Measurements from ENCODE around the gene ZNF804A.
A peak's percentile ranks its signal among the peaks of the same experiment; 100 is the strongest.

The ZNF804A gene

DNA sequence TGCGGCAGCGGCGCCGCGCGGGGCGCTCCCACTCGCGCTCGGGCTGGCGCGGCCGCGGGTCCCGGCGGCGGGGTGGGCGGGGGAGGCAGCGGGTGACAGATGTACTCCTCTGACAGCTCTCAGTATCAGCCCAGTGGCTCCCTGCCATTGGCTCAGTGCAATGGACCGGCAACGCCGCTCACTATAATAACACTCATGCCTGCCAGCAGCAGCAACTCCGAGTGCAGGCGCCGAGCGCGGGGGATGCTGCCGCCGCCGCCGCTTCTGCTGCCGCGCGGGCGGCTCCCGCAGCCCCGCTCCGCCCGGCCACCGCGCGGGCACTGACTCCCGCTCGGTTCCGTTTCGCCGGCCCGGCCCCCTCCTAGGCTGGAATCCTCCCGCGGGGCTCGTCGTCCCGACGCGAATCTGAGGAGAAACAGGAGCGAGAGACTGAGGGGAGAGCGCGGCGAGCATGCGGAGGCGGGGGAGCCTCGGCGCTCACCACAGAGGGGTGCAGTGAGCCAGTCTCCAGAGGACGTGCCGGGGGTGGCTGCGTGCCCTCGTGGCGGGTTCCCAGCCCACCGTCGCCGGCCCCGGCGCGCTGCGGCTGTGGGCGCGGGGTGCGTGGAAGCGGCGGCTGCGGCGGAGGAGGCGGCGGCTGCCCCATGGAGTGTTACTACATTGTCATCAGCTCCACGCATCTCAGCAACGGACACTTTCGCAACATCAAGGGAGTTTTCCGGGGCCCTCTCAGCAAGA is at the start of gene ZNF804A:
TSS of gene ZNF804A (plus strand) at position 214 of the 738 bp plus-strand sequence. CDS start at position 645, 431 bp downstream.
- DNase-seq: peak; percentile 97

DNA sequence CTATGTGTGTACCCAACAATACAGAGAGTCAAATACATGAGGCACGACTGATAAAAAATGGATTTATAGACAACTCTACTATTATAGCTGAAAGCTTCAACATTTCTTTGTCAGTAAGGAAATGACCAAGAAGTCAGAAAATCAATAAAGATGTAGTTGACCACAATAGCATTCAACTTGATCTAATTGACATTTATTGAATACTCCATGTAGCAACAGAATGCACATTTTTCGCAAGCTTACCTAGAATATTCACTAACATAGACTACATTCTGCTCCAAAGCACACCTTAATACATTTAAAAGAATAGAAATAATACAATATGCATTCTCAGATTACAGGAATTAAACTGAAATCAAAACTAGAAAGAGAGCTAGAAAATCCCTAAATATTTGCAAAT is 49.2 kb upstream of the ZNF804A start:
- DNase-seq: no peak

DNA sequence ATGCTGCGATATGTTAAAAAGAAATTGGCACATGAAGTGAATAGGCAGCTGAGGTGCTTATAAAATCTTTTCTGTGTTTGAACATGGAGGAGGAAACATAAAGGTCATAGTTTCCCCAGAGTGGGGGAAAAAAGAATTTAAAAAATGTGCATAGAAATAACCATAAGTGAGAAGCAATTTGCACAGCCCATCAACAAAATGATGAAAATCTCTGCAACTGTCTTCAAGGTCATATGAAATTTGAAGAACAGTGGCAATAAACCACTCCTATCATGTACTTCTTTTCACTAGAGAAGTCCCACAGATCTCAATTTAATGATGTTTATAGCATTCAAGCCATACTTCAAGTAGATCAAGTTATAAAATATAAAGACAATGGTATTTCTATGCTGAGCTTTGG is 46.7 kb upstream of the ZNF804A start:
- DNase-seq: no peak

DNA sequence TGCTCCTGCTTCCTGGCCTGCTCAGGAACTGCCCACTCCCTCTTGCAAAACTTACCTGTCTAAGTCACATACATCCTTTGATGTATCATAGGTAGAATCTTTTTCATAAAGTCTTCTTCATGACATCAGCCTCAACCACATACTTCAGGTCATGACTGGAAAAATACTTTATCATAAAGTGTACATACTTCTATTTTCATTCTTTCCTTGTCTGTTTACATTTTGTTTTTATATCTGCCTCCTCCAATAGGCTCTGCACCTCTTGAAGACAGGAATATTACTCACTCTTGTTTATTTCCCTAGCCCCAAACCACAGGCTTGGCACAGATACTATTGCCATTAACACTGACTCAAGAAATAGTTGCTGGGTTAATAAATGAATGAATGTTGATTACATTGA is 43.6 kb upstream of the ZNF804A start:
- DNase-seq: no peak

DNA sequence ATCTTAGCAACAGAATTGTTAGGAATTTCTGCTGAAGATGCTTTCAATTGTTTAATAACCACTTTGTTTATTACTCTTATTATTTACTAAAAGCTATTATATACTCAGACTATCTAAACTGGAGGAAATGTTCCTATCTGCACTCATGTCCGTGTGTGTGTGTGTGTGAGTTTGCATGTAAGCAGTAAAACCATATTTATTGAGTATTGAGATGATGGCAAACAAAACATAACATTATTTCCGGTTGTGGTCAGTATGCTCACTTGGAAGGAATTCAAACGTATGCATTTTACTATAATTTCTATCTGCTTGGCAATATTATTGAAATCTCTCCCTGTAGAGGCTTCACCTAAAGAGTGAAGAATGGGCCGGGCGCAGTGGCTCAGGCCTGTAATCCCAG is 43.0 kb upstream of the ZNF804A start:
- no peak for DNase-seq

DNA sequence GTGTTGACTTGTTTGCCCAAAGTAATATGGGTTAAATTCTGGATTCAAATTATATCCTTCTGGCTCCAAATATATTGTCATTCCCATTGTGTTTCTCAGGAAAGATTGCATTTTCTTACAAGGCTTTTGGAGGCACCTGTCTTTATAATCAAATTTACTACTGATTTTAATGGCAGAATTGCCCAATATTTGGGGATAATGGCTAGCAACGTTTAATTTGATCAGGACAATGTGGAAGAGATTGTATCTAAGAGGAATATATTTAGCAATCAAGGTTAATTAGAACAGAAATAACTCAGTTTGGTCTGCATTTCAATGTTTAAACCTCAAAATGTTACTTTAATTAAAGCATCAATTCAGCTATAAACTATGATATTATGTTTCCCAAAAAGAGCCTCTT is 41.7 kb upstream of the ZNF804A start:
- no peak for DNase-seq

DNA sequence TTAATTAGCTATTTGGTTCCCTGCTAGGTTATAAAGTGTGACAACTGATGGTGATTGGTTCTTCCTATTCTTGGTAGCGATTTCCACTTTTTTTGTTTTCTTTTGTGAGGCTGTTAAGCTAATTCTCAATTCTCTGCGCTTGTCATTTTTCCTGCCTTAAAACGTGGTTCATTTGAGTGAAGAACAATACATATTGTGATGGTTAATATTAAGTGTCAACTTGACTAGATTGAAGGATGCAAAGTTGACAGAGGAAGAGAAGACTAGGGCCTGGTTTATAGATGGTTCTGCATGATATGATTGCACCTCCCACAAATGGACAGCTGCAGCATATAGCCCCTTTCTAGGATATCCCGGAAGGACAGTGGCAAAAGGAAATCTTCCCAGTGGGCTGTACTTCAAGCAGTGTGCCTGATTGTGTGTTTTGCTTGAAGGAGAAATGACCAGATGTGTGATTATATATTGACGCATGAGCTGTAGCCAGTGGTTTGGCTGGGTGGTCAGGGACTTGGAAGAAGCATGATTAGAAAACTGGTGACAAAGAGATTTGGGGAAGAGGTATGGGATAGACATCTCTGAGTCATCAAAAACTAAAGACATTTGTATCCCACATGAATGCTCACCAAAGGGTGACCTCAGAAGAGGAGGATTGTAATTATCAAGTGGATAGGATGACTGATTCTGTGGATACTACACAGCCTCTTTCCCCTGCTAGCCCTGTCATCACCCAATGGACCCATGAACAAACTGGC is 39.4 kb upstream of the ZNF804A start:
- peak; percentile 17 for DNase-seq

DNA sequence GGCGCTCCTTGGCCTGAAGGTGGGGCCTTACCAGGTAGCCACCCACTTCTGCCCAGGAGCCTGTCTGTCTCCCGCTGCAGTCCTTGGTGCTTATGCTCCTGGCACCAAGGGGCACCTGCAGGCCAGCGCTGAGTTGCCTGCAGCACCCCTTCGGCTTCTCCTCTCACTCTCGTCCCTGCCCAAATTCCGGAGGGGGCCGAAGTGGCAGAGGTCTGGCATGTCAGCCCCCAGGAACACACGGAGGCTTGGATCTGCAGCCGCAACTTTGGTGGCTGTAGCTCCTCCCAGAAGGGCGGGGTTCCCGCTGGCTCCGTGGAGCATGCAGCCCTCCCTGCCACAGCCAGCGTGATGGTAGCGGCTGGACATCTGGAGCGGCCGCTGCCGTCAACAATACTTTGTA is 37.7 kb upstream of the ZNF804A start:
- no peak for DNase-seq

DNA sequence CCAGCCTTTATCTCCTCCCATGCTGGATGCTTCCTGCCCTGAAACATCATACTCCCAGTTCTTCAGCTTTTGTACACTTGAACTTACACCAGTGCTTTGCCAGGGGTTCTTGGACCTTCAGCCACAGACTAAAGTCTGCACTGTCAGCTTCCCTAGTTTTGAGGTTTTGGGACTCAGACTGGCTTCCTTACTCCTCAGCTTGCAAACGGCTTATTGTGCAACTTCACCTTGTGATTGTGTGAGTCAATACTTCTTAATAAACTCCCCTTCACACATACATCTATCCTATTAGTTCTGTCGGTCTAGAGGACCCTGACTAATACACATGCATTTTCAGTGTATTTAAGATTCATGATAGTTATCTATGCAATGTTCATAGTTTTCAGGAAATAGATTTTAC is 35.8 kb upstream of the ZNF804A start:
- DNase-seq: peak; percentile 88

DNA sequence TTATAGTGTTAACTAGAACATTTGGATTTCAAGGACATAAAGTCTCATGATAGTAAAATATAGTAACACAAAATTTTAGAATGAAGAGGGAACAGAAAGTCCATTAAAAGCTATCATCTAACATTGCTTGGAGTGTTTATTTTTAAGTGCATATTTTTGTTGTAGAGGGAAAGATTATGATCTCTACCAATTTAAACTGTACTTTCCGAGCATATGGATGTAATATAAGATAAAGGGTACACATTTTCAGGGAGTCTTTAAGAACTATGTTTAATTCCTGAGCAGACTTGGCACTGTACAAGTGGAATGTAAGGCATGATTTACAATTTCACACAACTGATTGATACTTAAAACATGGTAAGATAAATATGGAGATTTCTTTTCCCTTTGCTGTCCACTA is 34.2 kb upstream of the ZNF804A start:
- no peak for DNase-seq

DNA sequence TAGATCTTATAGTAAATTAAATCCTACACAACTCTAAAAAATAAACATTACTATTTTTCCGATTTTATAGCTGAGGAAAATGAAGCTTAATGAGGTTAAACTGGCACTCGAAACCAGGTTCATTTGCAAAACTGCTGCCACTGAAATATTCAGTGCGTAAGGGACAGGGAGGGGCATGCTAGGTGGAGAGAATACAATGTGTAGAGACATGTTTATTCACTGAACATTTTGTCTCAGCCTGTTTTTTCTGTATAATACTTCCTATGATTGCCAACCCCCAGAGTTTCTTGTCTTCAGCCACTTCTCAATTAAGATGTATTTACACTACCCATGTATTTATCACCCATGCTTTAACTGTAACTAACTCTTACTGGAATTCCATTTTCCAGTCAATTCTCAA is 31.6 kb upstream of the ZNF804A start:
- no peak for DNase-seq

DNA sequence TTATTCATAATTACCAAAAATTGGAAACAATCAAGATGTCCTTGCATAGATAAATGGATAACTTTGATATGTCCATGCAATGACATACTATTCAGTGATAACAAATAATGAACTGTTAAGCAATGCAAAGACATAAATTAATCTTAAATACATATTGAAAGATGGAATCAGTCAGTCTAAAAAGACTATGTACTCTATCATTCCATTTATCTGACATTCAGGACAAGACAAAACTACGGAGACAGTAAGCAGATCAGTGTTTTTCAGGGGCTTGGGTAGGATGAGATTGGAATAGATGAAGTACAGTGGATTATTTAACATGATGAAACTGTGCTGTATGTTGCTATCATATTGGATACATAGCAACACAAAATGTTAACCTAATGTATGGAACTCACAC is 21.3 kb upstream of the ZNF804A start:
- no peak for DNase-seq

DNA sequence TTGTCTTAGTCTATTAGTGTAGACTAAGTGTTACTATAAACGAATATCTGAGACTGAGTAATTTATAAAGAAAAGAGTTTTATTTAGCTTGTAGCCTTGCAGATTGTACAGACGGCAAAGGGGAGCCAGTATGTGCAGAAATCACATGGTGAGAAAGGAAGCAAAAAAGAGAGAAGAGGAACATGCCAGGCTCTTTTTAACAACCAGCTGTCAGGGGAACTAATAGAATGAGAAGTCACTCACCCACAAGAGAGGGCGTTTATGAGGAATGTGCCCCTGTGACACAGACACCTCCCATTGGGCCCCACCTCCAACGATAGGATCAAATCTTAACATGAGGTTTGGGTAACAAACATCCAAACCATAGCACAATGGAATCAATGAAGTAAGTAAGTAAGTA is 20.6 kb upstream of the ZNF804A start:
- DNase-seq: peak; percentile 57

DNA sequence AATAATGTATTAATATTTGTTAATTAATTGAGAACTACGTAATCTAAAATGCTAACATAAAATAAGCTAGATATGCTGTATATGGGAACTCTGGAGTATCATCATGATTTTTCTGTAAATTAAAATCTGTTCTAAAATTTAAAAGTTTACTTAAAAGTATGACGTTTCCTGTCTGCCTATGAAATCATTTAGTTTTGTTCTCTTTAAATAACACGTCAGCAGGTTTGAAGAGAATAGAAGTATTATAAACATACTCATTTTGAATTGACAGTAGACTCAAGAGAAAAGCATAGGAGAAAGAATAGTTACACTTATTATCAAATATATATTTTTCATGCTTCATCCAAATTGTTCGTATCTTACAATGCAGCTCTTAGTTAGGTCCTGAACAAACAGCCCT is 19.1 kb upstream of the ZNF804A start:
- DNase-seq: no peak

DNA sequence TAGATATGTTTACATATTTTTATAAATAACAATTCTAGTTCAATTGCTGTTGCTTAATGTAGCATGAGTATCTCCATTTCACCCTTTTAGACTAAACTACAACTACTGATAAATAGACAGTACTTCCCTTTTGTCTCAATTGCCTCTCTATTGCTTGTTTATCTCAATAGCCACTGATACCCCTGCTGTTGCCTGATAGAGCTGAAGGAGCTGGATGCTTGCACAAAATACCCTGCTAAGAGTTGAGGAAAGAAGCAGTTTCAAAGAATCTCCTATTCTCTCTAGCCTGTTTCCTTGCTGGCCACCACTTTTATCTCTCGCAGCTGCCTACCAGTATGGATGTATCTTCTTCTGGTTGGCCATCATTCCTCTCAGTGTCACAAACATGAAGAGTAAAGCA is 16.9 kb upstream of the ZNF804A start:
- no peak for DNase-seq

DNA sequence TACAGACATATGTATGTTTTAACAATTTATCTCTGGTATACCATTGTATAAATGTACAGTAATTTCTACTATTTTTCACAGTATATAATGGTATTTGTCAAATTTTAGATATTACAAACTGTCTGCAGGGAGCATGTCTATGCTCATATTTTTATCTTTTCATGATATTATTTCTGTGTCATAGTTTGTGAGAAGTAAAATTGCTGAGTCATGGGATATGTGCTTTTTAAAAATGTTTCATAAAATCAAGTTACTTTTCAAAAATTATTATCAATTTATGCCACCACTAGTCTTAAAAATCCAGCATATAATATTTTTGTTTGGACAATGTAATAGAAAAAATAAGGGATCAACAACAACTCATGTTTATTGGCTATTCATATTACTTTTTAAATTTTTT is 9.1 kb upstream of the ZNF804A start:
- no peak for DNase-seq

DNA sequence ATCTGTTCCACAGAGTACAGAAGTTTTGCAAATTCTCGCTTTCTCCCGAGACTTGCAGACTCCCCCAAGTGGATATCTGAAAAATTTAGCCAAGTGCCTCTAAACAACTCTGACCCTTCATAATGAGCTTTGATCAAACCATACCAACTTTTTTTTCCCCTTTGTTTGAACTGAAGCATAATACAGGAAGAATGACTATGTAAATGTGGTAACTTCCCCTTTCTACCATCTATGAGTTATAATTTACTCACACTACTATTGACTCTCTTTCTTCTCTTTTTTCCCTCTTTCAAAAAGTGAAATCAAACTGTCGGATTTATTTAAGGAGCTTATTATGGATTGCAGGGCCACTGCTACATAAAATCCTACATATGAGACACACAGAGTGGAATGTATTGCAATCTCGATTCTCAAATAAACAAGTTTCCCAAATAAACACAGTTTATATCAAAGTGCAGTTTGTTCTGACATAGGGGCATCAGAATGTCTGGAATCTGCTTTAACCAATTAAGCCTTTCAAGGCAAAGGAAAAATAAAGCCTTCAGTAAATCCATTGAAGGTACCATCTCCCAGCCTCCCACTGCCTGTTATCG is 1.4 kb upstream of the ZNF804A start:
- DNase-seq: peak; percentile 92

DNA sequence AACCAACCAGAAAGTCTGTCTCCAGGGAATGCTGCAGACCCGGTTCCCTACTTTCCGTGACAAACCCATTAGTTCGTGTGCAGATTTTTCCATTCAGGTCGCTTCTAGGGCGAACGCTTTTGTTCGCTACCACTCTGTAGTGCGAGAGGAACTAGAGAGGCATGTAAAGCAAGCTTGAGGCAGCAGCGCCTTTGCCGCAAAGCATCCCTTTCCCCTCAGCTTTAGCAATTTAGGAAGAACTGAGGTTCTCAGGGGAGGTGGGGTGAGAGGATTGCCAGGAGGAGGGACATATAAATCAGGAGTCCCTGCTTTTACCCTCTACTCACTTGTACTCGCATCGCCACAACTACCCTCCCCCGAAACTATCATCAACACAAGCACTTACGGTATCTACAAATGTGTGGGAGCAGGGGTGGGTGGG is 748 bp upstream of the ZNF804A start:
- DNase-seq: peak; percentile 81

DNA sequence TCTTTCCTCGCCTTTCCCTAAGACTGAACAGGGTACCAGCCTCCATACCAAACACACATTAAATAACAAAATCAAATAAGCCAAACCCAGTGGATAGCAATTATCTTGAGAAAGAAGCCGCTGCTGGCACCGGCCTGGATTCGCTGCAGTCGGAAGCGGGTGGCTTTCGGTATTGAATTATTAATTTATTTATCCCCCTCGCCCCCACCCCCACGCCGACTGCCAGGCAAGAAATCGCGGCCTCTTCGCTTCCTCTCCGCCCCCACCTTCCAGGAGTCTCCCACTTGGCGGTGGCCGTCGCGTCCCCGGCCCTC is 370 bp upstream of the ZNF804A start:
- no peak for DNase-seq

DNA sequence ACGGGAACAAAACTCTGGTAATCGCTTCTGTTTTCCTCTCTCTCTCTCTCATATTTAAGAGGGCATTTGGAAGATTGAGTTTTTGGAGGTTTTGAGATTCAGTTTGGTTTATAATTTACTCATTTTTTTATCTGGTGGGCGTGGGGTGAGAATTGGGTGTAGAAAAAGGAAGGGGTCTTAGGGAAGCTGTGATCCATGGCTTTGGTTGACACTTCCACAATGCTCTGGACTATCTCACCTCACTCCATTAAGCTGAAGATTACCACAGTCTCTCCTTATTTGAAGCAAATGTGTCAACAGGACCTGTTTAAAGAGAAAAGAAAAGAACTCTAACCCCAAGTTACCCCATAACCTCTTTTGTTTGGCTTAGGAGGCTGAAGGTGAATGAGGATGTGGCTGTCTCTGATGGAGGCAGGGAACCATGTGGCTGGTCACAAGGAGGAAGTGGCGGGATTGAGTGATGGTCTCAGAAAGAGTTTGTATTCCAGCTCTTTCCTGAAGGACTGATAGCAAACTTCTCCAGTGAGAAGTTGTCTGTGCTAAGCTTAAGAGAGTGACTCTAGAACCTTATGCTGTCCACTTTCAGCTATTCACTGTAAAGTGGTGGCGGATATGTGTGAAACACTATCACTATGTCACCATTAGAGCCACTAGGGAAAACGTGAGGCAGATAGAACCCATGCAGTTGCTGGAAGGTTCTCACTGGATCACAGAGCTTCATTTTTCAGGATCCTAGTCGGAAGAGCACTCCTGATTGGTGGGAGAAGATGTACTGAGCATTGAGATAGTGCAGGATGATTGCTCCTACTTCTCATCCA is 934 bp downstream of the ZNF804A start:
- DNase-seq: peak; percentile 65

DNA sequence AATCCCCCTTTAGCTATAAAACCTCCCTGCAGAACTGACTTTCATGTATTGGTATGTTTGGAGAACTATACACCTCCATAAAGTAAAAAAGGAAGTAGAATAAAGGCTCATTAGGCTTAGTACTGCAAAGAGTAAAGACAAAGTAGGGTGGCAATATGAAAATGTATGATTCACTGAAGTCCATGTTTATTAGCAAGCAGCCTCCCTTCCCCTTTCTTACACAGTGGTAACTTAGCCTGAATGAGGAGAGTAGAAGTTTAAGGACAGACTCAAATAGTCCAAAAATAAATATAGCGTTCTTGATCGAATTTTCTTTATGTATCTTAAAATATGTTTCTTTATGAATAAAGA is 1.5 kb downstream of the ZNF804A start:
- DNase-seq: peak; percentile 85

DNA sequence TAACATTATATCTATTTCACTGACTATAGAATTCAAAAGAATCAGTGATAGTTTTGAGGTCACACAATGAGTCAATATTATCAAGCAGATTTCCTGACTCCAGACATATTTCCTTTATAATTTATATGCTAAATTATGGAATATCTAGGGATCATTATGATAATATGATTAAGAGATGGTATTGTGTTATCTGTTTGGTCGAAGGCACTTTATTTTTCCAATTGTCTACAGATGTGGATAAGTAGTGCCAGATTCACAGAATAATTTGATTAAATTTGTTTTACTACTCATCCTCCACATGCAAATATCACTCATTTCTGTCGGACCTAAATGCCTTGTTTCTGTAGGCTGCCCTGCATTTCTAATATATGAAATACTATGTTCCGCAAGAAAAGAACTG is 4.4 kb downstream of the ZNF804A start:
- DNase-seq: no peak

DNA sequence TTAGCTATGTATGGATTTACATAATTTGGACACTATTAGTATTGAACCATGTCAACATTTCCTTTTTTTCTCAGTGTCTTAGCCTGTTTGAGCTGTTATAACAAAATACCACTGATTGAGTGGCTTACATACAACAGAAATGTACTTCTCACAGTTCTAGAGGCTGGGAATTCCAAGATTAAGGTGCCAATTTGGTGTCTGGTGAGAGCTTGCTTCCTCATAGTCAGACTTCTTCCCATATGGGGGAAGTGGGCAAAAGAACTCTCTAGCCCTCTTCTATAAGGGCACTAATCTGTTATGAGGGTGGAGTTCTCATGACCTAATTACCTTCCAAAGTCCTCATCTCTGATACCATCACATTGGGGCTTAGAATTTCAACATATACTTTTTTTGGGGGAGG is 12.6 kb downstream of the ZNF804A start:
- DNase-seq: peak; percentile 40

All from inflammatory macrophage treated with lipopolysaccharide for 4 hours (primary cell).